Upper lobe of left lung (tissue), 4 donors: ENCODE data around the gene PRSS8.

Experiments
- POLR2A ChIP-seq, 4 donors: fragments of 450-650 bp; IDR thresholded peaks; one replicate each; pipeline ENCODE4 v1.5.1; 2016 to 2017; ENCODE audit warnings: antibody characterized with exemption in 4 of 4, mild to moderate bottlenecking in 2 of 4
- POLR2AphosphoS5 ChIP-seq, 2 donors: sonication (generic); formaldehyde crosslinking; IDR thresholded peaks; one replicate each; pipeline ENCODE4 v1.5.1; 2017; ENCODE audit warnings: antibody characterized with exemption in 2 of 2

GRCh38 chr16:31108794-31109558, 26.6 kb downstream of the PRSS8 start:
- TF ChIP-seq POLR2A (IDR thresholded peaks at IDR 0.05) (no peak), POLR2AphosphoS5 (IDR thresholded peaks at IDR 0.05) (no peak)
